ENCODE data around the gene PLEKHA4.
A peak's percentile ranks its signal among the peaks of the same experiment; 100 is the strongest.
"Not testable (repeated sequence)": the region's sequence is repeated elsewhere in the genome, so short reads cannot be mapped to it uniquely, and the experiment has no call there.

Gene PLEKHA4

DNA sequence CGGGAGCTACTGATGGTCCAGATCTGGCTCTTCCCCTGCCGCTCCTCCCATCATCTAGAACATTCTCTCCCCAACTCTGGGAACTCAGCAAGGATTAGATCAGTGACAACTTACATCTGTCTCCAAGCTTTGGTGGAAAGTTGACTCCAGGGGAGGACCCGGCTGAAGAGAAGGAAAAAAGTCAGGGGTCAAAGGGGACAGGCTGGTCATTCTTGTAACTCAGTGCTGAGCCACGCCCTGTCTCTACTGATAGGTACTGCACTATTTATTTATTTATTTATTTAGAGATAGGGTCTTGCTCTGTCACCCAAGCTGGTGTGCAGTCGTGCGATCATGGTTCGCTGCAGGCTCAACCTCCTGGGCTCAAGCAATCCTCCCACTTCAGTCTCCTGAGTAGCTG lies 14.3 kb downstream of the PLEKHA4 start:
- H3K9ac ChIP-seq (ENCODE audit: low read depth, low read length): no peak overlapping the region
- H3K36me3 ChIP-seq (ENCODE audit: insufficient read depth, low read depth, low read length): no peaks in the 10 kb centered on the region
- H3K9me3 ChIP-seq (ENCODE audit: insufficient read depth, low read depth, low read length): no peaks in the 10 kb centered on the region
- no peaks in the 10 kb centered on the region for H3K4me1 ChIP-seq (ENCODE audit: insufficient read depth, low read length)
- no peaks in the 10 kb centered on the region for H3K27me3 ChIP-seq (ENCODE audit: insufficient read depth, low read length)
- no peak overlapping the region for H3K4me3 ChIP-seq (ENCODE audit: low read length)
- H3K27ac ChIP-seq (ENCODE audit: low read length): no peak overlapping the region

GRCh38 chr19:48853483-48853882 lies 14.9 kb downstream of the PLEKHA4 start:
- no peak overlapping the region for H3K9ac ChIP-seq (ENCODE audit: low read depth, low read length)
- no peak overlapping the region for H3K4me3 ChIP-seq (ENCODE audit: low read length)
- no peak overlapping the region for H3K27ac ChIP-seq (ENCODE audit: low read length)
- no peaks in the 10 kb centered on the region for H3K9me3 ChIP-seq (ENCODE audit: insufficient read depth, low read depth, low read length)
- no peaks in the 10 kb centered on the region for H3K36me3 ChIP-seq (ENCODE audit: insufficient read depth, low read depth, low read length)
- no peaks in the 10 kb centered on the region for H3K4me1 ChIP-seq (ENCODE audit: insufficient read depth, low read length)
- no peaks in the 10 kb centered on the region for H3K27me3 ChIP-seq (ENCODE audit: insufficient read depth, low read length)

DNA sequence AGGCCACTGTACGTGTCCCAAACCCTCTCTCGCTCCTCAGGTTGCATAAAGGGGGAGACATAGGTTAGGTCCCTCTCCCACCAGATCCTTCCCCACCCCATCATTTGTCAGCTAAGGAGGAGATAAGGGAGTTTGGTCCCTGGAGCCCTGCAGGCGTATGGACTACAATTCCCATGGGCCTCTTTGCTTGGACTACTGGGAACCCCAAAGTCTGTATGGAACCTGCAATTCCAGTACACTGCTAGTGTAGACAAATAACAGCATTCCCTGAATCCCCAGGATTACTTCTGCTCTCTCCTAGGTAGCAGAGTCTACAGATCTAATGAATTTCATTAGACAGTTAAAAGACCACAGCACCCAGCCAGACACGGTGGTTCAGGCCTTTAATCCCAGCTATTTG lies 16.1 kb downstream of the PLEKHA4 start:
- Histone ChIP-seq H3K27ac (ENCODE audit: low read length) (no peak overlapping the region), H3K36me3 (ENCODE audit: insufficient read depth, low read depth, low read length) (no peaks in the 10 kb centered on the region), H3K27me3 (ENCODE audit: insufficient read depth, low read length) (no peaks in the 10 kb centered on the region), H3K4me1 (ENCODE audit: insufficient read depth, low read length) (no peaks in the 10 kb centered on the region), H3K9ac (ENCODE audit: low read depth, low read length) (no peak overlapping the region), H3K9me3 (ENCODE audit: insufficient read depth, low read depth, low read length) (no peaks in the 10 kb centered on the region), H3K4me3 (ENCODE audit: low read length) (no peak overlapping the region)

DNA sequence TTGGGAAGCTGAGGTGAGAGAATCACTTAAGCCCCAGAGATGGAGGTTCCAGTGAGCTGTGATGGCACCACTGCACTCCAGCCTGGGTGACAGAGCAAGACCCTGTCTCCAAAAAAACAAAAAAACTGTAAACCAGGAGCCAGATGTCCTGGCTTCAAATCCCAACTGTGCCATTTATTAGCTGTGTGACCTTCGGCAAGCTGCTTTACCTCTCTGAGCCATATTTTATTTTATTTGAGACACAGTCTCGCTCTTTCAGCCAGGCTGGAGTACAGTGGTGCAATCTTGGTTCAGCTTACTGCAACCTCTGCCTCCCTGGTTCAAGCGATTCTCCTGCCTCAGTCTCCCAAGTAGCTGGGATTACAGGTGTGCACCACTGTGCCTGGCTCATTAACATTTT lies 21.8 kb downstream of the PLEKHA4 start:
- not testable (repeated sequence) for H3K36me3 ChIP-seq (ENCODE audit: insufficient read depth, low read depth, low read length); H3K27me3 ChIP-seq (ENCODE audit: insufficient read depth, low read length); H3K9ac ChIP-seq (ENCODE audit: low read depth, low read length); H3K4me1 ChIP-seq (ENCODE audit: insufficient read depth, low read length); H3K9me3 ChIP-seq (ENCODE audit: insufficient read depth, low read depth, low read length); H3K27ac ChIP-seq (ENCODE audit: low read length); H3K4me3 ChIP-seq (ENCODE audit: low read length)

DNA sequence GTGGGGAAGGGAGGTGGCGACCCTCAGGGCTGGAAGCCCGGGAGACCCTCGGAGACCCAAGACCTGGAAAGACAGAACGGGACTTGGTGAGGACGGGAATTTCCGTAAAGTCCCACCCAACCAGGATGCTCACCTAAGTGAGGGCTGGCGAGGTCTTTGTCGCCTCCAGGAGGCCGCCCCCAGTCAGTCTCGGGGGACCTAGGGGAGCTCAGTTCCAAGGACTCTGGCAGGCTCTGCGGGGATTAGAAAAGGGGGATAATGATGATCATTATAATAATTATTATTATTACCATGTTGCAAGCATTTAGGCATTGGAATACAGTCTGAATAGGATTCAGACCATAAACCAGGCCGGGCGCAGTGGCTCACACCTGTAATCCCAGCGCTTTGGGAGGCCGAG lies 23.0 kb downstream of the PLEKHA4 start:
- Histone ChIP-seq H3K27me3 (ENCODE audit: insufficient read depth, low read length) (no peaks in the 10 kb centered on the region), H3K4me1 (ENCODE audit: insufficient read depth, low read length) (no peaks in the 10 kb centered on the region), H3K4me3 (ENCODE audit: low read length) (no peak overlapping the region), H3K27ac (ENCODE audit: low read length) (no peak overlapping the region), H3K9me3 (ENCODE audit: insufficient read depth, low read depth, low read length) (no peaks in the 10 kb centered on the region), H3K9ac (ENCODE audit: low read depth, low read length) (no peak overlapping the region), H3K36me3 (ENCODE audit: insufficient read depth, low read depth, low read length) (peaks cover 10% of the 10 kb centered on the region; the same call in 1 of the 2 replicates)

- Histone ChIP-seq H3K36me3 (ENCODE audit: insufficient read depth, low read depth, low read length) (peaks cover 10% of the 10 kb centered on the region; the same call in 1 of the 2 replicates), H3K27ac (ENCODE audit: low read length) (no peak overlapping the region), H3K4me3 (ENCODE audit: low read length) (no peak overlapping the region), H3K4me1 (ENCODE audit: insufficient read depth, low read length) (no peaks in the 10 kb centered on the region), H3K9ac (ENCODE audit: low read depth, low read length) (no peak overlapping the region), H3K9me3 (ENCODE audit: insufficient read depth, low read depth, low read length) (no peaks in the 10 kb centered on the region), H3K27me3 (ENCODE audit: insufficient read depth, low read length) (no peaks in the 10 kb centered on the region)
Measured at GRCh38 chr19:48844472-48844871, 23.9 kb downstream of the PLEKHA4 start.

DNA sequence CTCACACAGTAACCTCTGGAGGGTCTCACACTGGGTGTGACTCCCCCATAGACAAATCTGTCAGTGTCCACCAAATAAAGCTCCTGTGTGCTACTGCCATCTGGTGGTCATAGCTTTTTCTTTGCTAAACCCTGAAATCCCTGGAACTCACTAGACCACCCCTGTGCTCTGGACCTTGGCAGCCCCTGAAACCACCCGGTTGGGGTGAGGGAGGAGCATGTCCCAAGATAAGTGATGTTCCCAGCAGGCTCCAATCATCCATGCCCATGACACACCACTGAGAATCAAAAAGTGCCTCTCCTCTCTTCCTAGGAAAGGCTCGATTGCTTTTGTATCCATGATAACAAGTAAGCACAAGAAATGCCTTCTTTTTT lies 25.6 kb downstream of the PLEKHA4 start:
- H3K9me3 ChIP-seq (ENCODE audit: insufficient read depth, low read depth, low read length): no peaks in the 10 kb centered on the region
- peaks cover 10% of the 10 kb centered on the region; the same call in 1 of the 2 replicates for H3K36me3 ChIP-seq (ENCODE audit: insufficient read depth, low read depth, low read length)
- no peak overlapping the region for H3K9ac ChIP-seq (ENCODE audit: low read depth, low read length)
- no peaks in the 10 kb centered on the region for H3K27me3 ChIP-seq (ENCODE audit: insufficient read depth, low read length)
- no peak overlapping the region for H3K27ac ChIP-seq (ENCODE audit: low read length)
- H3K4me1 ChIP-seq (ENCODE audit: insufficient read depth, low read length): no peaks in the 10 kb centered on the region
- no peak overlapping the region for H3K4me3 ChIP-seq (ENCODE audit: low read length)

DNA sequence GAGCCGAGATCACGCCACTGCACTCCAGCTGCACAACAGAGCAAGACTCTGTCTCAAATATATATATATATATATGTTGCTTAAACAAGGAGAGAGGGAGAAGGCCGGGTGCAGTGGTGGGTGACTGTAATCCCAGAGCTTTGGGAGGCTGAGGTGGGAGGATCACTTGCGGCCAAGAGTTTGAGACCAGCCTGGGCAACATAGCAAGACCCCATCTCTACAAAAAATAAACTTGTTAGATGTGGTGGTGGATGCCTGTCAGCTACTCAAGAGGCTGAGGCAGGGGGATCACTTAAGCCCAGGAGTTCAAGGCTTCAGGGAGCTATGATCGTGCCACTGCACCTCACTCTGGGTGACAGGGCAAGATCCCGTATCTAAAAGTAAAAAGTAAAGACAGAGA lies 26.8 kb downstream of the PLEKHA4 start:
- Histone ChIP-seq H3K27me3 (ENCODE audit: insufficient read depth, low read length) (no peaks in the 10 kb centered on the region), H3K27ac (ENCODE audit: low read length) (no peak overlapping the region), H3K9ac (ENCODE audit: low read depth, low read length) (no peak overlapping the region), H3K9me3 (ENCODE audit: insufficient read depth, low read depth, low read length) (no peaks in the 10 kb centered on the region), H3K4me1 (ENCODE audit: insufficient read depth, low read length) (no peaks in the 10 kb centered on the region), H3K36me3 (ENCODE audit: insufficient read depth, low read depth, low read length) (peaks cover 10% of the 10 kb centered on the region; the same call in 1 of the 2 replicates), H3K4me3 (ENCODE audit: low read length) (no peak overlapping the region)

DNA sequence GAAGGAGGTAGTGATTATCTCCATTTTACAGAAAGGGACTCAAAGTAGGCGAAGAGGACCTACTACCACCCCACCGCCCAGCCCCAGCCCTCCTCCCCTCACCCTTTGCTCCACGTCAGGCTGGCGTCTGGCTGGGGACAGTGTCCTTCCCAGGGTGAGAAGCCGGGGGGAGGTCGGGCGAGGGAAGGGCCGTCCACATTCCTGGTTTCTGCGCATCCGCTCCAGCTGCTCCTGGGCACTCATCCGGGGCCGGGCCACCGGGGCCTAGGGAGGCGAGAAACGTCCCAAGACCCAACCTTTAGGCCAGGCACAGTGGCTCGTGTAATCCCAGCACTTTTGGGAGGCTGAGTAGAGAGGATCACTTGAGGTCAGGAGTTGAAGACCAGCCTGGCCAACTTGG lies 27.4 kb downstream of the PLEKHA4 start:
- Histone ChIP-seq H3K4me1 (ENCODE audit: insufficient read depth, low read length) (no peaks in the 10 kb centered on the region), H3K4me3 (ENCODE audit: low read length) (no peak overlapping the region), H3K9ac (ENCODE audit: low read depth, low read length) (no peak overlapping the region), H3K27ac (ENCODE audit: low read length) (no peak overlapping the region), H3K9me3 (ENCODE audit: insufficient read depth, low read depth, low read length) (no peaks in the 10 kb centered on the region), H3K27me3 (ENCODE audit: insufficient read depth, low read length) (no peaks in the 10 kb centered on the region), H3K36me3 (ENCODE audit: insufficient read depth, low read depth, low read length) (peaks cover 10% of the 10 kb centered on the region; the same call in 1 of the 2 replicates)

DNA sequence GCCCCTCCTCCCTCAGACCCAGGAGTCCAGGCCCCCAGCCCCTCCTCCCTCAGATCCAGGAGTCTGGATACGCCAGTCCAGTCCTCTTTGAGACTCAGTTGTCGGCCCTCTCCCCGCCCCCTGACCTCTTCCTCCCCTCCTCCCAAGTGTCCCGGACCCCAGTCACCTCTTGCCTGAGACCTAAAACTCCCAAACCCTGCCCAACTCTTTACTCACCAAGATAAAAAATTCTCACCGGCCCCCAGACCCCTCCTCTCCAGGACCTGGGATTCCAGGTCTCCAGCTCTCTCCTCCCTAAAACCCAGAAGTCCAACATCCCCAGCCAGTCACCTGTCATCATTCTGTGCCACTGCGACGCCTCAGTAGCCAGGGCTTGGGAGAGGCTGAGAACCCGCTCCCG lies 30.7 kb downstream of the PLEKHA4 start:
- Histone ChIP-seq H3K27me3 (ENCODE audit: insufficient read depth, low read length) (no peaks in the 10 kb centered on the region), H3K4me1 (ENCODE audit: insufficient read depth, low read length) (peaks cover 3% of the 10 kb centered on the region; the same call in 1 of the 2 replicates), H3K36me3 (ENCODE audit: insufficient read depth, low read depth, low read length) (peaks cover 4% of the 10 kb centered on the region; the same call in 1 of the 2 replicates), H3K27ac (ENCODE audit: low read length) (no peak overlapping the region), H3K9ac (ENCODE audit: low read depth, low read length) (peak overlapping the region; percentile 71; the same call in 1 of the 2 replicates), H3K9me3 (ENCODE audit: insufficient read depth, low read depth, low read length) (no peaks in the 10 kb centered on the region), H3K4me3 (ENCODE audit: low read length) (peak overlapping the region; percentile 85; the same call in 1 of the 2 replicates)

DNA sequence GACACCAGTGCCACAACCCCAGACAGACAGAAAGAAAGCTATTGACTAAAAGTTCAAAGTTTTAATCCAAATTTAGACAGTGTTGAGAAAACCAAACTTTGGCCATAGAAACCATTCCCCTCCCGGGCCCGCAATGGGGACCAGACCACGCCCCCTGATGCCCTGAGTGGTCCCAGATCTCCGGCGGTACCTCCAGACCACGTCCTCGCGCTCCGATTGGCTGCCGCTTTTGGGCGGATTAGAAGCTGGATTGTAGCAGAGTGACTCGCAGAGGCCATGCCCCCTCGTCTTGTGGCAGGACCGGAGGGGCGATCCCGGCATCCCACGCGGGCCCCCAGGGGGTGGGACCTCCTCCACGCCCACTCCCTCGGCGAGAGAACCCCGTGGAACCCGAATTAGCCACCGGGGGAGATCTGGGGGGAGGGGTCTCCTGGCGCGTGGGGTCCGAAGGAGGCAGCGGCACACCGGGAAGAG lies 31.3 kb downstream of the PLEKHA4 start:
- Histone ChIP-seq H3K27me3 (ENCODE audit: insufficient read depth, low read length) (no peaks in the 10 kb centered on the region), H3K9me3 (ENCODE audit: insufficient read depth, low read depth, low read length) (no peaks in the 10 kb centered on the region), H3K4me3 (ENCODE audit: low read length) (peak overlapping the region; percentile 85), H3K9ac (ENCODE audit: low read depth, low read length) (peak overlapping the region; percentile 71; the same call in 1 of the 2 replicates), H3K4me1 (ENCODE audit: insufficient read depth, low read length) (peaks cover 3% of the 10 kb centered on the region; the same call in 1 of the 2 replicates), H3K27ac (ENCODE audit: low read length) (peak overlapping the region; percentile 11), H3K36me3 (ENCODE audit: insufficient read depth, low read depth, low read length) (peaks cover 4% of the 10 kb centered on the region; the same call in 1 of the 2 replicates)

- H3K9me3 ChIP-seq (ENCODE audit: insufficient read depth, low read depth, low read length): no peaks in the 10 kb centered on the region
- peak within 1 kb of the TSS; percentile 73; the same call in 1 of the 2 replicates for H3K9ac ChIP-seq (ENCODE audit: low read depth, low read length)
- H3K27ac ChIP-seq (ENCODE audit: low read length): peak within 1 kb of the TSS; percentile 29
- H3K4me1 ChIP-seq (ENCODE audit: insufficient read depth, low read length): peaks cover 3% of the 10 kb centered on the region; the same call in 1 of the 2 replicates
- H3K27me3 ChIP-seq (ENCODE audit: insufficient read depth, low read length): no peaks in the 10 kb centered on the region
- H3K36me3 ChIP-seq (ENCODE audit: insufficient read depth, low read depth, low read length): peaks cover 8% of the 10 kb centered on the region
- peak within 1 kb of the TSS; percentile 85 for H3K4me3 ChIP-seq (ENCODE audit: low read length)
Measured at GRCh38 chr19:48836089-48837017, 32.1 kb downstream of the PLEKHA4 start, which contains the start of gene HSD17B14. Gene HSD17B14, minus strand, starts transcription at chr19:48836491. Its CDS starts 80 bp downstream, at chr19:48836411.

Measured in iPS-20b (cell line).